IMR-90 (cell line): ENCODE results near the gene SLC38A9. TPM values are rescaled to one million over a fixed set of nuclear protein-coding genes. Genes with fewer than 3 reads are reported as not detected.
"Not testable (repeated sequence)": the region's sequence is repeated elsewhere in the genome, so short reads cannot be mapped to it uniquely, and the experiment has no call there.

Experiments used
- ATAC-seq: fragments of 200-7000 bp; cut with Tn5 transposase; 2 replicates; pipeline ENCODE4 v1.9.1; 2020; ENCODE audit warnings: low read depth, mild to moderate bottlenecking, moderate library complexity
- BruUV-seq: library from RNA; stranded (reverse); fragments of 400-500 nt; replicated peaks from 2 replicates; lab custom pipeline; 2021; lab: Mats Ljungman, UMichigan
- CTCF ChIA-PET: fragments of 300-600 bp; formaldehyde crosslinking; extraction: SDS; loops from one replicate; lab custom pipeline; 2021; ENCODE audit warnings: antibody characterized with exemption; lab: Yijun Ruan, JAX
- POLR2A ChIA-PET: fragments of 300-600 bp; sonication (Branson Sonifier 250); formaldehyde crosslinking; loops from one replicate; lab custom pipeline; 2022; ENCODE audit warnings: antibody characterized with exemption; ENCODE audit not compliant: unreplicated experiment; lab: Charles Lee
- DNase-seq: peaks from one replicate; pipeline ENCODE4 v3.0.0; 2013
- H2AFZ ChIP-seq: replicated peaks from 2 replicates; pipeline ENCODE3; 2013; ENCODE audit warnings: low read length, mild to moderate bottlenecking; ENCODE audit not compliant: poor library complexity
- H2AK5ac ChIP-seq: 2 replicates; pipeline ENCODE4 v1.6.1; 2013; ENCODE audit warnings: low read depth, low read length, inconsistent platforms
- H2AK9ac ChIP-seq: replicated peaks from 2 replicates; pipeline ENCODE3; 2013; ENCODE audit warnings: mild to moderate bottlenecking, low read depth, low read length, moderate library complexity; ENCODE audit not compliant: poor library complexity
- H2BK120ac ChIP-seq: 2 replicates; pipeline ENCODE4 v1.6.1; 2013; ENCODE audit warnings: low read depth, low read length, inconsistent platforms
- H2BK15ac ChIP-seq: 3 replicates; pipeline ENCODE4 v1.6.1; 2013; ENCODE audit warnings: low read depth, low read length, inconsistent platforms
- H2BK20ac ChIP-seq: 2 replicates; pipeline ENCODE4 v1.6.1; 2013; ENCODE audit warnings: low read depth, mild to moderate bottlenecking, inconsistent platforms, low read length, moderate library complexity
- H2BK5ac ChIP-seq: 2 replicates; pipeline ENCODE4 v1.6.1; 2013; ENCODE audit warnings: mild to moderate bottlenecking, low read depth, low read length, inconsistent platforms; ENCODE audit not compliant: poor library complexity, severe bottlenecking
- H3K14ac ChIP-seq: replicated peaks from 2 replicates; pipeline ENCODE4 v1.6.1; 2013; ENCODE audit warnings: low read depth, low read length, inconsistent platforms
- H3K18ac ChIP-seq: 2 replicates; pipeline ENCODE4 v1.6.1; 2013; ENCODE audit warnings: low read depth, low read length, control low read depth
- H3K23ac ChIP-seq: 2 replicates; pipeline ENCODE4 v1.6.1; 2013; ENCODE audit warnings: low read depth, low read length, inconsistent platforms
- H3K27ac ChIP-seq: 2 replicates; pipeline ENCODE4 v1.5.1; 2013; ENCODE audit warnings: mild to moderate bottlenecking, control low read depth, low read length; ENCODE audit not compliant: insufficient read depth
- H3K27me3 ChIP-seq: 2 replicates; pipeline ENCODE4 v1.6.1; 2013; ENCODE audit warnings: low read length; ENCODE audit not compliant: control insufficient read depth, insufficient read depth
- H3K36me3 ChIP-seq: 2 replicates; pipeline ENCODE4 v1.6.1; 2013; ENCODE audit warnings: low read length, mixed read lengths; ENCODE audit not compliant: control insufficient read depth, insufficient read depth
- H3K4ac ChIP-seq: 2 replicates; pipeline ENCODE4 v1.6.1; 2013; ENCODE audit warnings: low read depth, low read length, inconsistent platforms
- H3K4me1 ChIP-seq: 2 replicates; pipeline ENCODE4 v1.6.1; 2013; ENCODE audit warnings: low read length, mixed read lengths; ENCODE audit not compliant: control insufficient read depth, insufficient read depth
- H3K4me2 ChIP-seq: 2 replicates; pipeline ENCODE4 v1.6.1; 2013; ENCODE audit warnings: low read depth, mild to moderate bottlenecking, control low read depth, low read length, moderate library complexity
- H3K4me3 ChIP-seq: 2 replicates; pipeline ENCODE4 v1.5.1; 2013; ENCODE audit warnings: low read depth, mild to moderate bottlenecking, control low read depth, low read length, moderate library complexity; ENCODE audit not compliant: insufficient read depth
- H3K56ac ChIP-seq: 2 replicates; pipeline ENCODE4 v1.6.1; 2013; ENCODE audit warnings: low read length, inconsistent platforms; ENCODE audit not compliant: insufficient read depth; ENCODE audit errors: extremely low read depth
- H3K79me1 ChIP-seq, 2 experiments: 2 replicates each; pipeline ENCODE4 v1.6.1; 2013; ENCODE audit warnings: low read length in 2 of 2, inconsistent platforms in 1 of 2, low read depth in 1 of 2
- H3K9ac ChIP-seq: 2 replicates; pipeline ENCODE4 v1.6.1; 2013; ENCODE audit warnings: low read depth, low read length, control low read depth
- H3K9me1 ChIP-seq: 2 replicates; pipeline ENCODE4 v1.6.1; 2013; ENCODE audit warnings: low read length, inconsistent platforms; ENCODE audit not compliant: insufficient read depth
- H3K9me3 ChIP-seq: 2 replicates; pipeline ENCODE4 v1.6.1; 2013; ENCODE audit warnings: low read length; ENCODE audit not compliant: control insufficient read depth, insufficient read depth
- H4K20me1 ChIP-seq: 2 replicates; pipeline ENCODE4 v1.6.1; 2013; ENCODE audit warnings: low read length, inconsistent platforms; ENCODE audit not compliant: insufficient read depth
- H4K5ac ChIP-seq: 2 replicates; pipeline ENCODE4 v1.6.1; 2013; ENCODE audit warnings: mild to moderate bottlenecking, low read depth, low read length, control low read depth
- H4K8ac ChIP-seq, 2 experiments: 2 replicates each; pipeline ENCODE4 v1.6.1; 2013; ENCODE audit warnings: low read depth in 2 of 2, low read length in 2 of 2, control low read depth in 1 of 2, inconsistent platforms in 1 of 2
- H4K91ac ChIP-seq: 2 replicates; pipeline ENCODE4 v1.6.1; 2013; ENCODE audit warnings: low read depth, low read length, inconsistent platforms; ENCODE audit not compliant: insufficient read depth
- MAFK ChIP-seq: IDR thresholded peaks from 2 replicates; pipeline ENCODE4 v1.6.1; 2012; ENCODE audit warnings: low read depth, low read length, improper control_type of control experiment
- RAD21 ChIP-seq: IDR thresholded peaks from 2 replicates; pipeline ENCODE4 v1.6.1; 2012; ENCODE audit warnings: low read length, improper control_type of control experiment
- WGBS, 2 experiments: methylation state at CpG; one replicate each; pipeline versions ENCODE4 v1.1.5 to v1.1.7; 2013; ENCODE audit warnings: missing lambda C conversion rate in 2 of 2; ENCODE audit not compliant: insufficient read length in 1 of 2; ENCODE audit errors: extremely low coverage in 2 of 2; 5-methylcytosine and 5-hydroxymethylcytosine counted together
- dilution Hi-C: fragments of 300-500 bp; cut with HindIII; formaldehyde crosslinking; loops from one replicate; pipeline ENCODE4 v1.14.3; 2018; ENCODE audit warnings: low sequenced_read_pairs; ENCODE audit not compliant: unreplicated experiment
- in situ Hi-C: fragments of 300-500 bp; cut with MboI; formaldehyde crosslinking; loops from 3 replicates; pipeline ENCODE4 v1.14.3; 2019; ENCODE audit warnings: low sequenced_read_pairs, inconsistent platforms, mixed read lengths
- intact Hi-C: fragments of 100-400 bp; cut with micrococcal nuclease; formaldehyde crosslinking; loops from 2 replicates; pipeline ENCODE4 v1.10.0; 2022
- polyA plus RNA-seq, 3 experiments: library from polyadenylated mRNA; depleted of rRNA; stranded (reverse); fragments of >200 nt; gene quantifications; 2 replicates each; pipeline ENCODE4 v1.2.3, GENCODE V29; 2012; ENCODE audit warnings: low replicate concordance in 1 of 3
- total RNA-seq: library from RNA; depleted of rRNA; stranded (reverse); fragments of >200 nt; gene quantifications from 2 replicates; pipeline ENCODE4 v1.2.3, GENCODE V29; 2012

SLC38A9 gene
- total and polyA plus RNA-seq, 2 of the 4 experiments (the other 2 are of a cell fraction), result 10.5 to 24.2 TPM

DNA sequence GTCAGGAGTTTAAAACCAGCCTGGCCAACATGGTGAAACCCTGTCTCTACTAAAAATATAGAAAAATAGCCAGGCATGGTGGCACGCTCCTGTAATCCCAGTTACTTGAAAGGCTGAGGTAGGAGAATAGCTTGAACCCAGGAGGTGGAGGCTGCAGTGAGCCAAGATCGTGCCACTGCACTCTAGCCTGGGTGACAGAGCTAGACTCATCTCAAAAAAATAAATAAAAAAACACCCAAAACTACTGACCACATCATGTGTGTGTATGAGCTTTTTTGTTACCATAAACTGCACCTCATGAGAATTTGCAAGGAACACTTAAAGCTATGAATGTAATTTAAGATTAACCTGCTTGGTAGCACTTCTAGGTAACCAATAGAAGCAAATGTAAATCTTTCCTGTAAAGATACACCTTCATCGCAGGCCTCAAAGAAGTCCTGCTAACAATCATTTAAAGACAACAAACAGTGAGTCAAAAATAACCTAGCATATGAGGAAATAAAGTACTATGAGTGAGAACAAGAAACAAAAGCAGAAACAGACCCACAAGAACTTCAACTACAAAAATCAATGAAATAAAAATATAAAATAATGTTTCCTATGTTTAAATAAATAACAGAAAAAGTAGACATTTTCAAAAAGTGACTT lies 13.0 kb downstream of the SLC38A9 start:
- POLR2A ChIA-PET, result no interaction called here
- BruUV-seq, result no TSS peak
- Histone ChIP-seq H3K4me1 (no peaks in the 10 kb centered on the region), H4K5ac (no peak overlapping the region), H2BK120ac (no peak overlapping the region), H2BK15ac (no peak overlapping the region), H4K8ac (no peak overlapping the region), H3K27ac (no peak overlapping the region), H3K9me1 (no peaks in the 10 kb centered on the region), H3K9me3 (no peaks in the 10 kb centered on the region), H4K20me1 (no peaks in the 10 kb centered on the region), H3K14ac (no peak overlapping the region), H3K27me3 (no peaks in the 10 kb centered on the region), H3K18ac (no peak overlapping the region), H3K36me3 (peaks cover 5% of the 10 kb centered on the region), H3K9ac (no peak overlapping the region), H3K56ac (no peak overlapping the region), H2AFZ (no peak overlapping the region), H3K23ac (no peak overlapping the region), H3K4ac (no peak overlapping the region), H3K4me3 (no peak overlapping the region), H2BK20ac (no peak overlapping the region), H2AK9ac (no peak overlapping the region), H3K79me1 (peaks cover 0 to 2% of the 10 kb centered on the region in 2 experiments; a peak in 1 of 4 replicates), H3K4me2 (no peak overlapping the region), H4K91ac (no peak overlapping the region), H2BK5ac (no peak overlapping the region), H2AK5ac (no peak overlapping the region)
- intact Hi-C loops, result no loop called here
- ATAC-seq (no peak), DNase-seq (no peak)
- in situ Hi-C loops, result no loop called here
- WGBS, 2 experiments, result no CpG with 5 or more reads among the region's 3 CpGs
- CTCF ChIA-PET, result no interaction called here
- dilution Hi-C loops, result no loop called here
- no peak for TF ChIP-seq RAD21
- no peak for TF ChIP-seq MAFK

DNA sequence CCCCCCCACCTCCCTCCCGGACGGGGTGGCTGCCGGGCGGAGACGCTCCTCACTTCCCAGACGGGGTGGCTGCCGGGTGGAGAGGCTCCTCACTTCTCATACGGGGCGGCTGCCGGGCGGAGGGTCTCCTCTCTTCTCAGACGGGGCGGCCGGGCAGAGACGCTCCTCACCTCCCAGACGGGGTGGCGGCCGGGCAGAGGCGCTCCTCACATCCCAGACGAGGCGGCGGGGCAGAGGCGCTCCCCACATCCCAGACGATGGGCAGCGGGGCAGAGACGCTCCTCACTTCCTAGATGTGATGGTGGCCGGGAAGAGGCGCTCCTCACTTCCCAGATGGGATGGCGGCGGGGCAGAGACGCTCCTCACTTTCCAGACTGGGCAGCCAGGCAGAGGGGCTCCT lies 15.4 kb downstream of the SLC38A9 start:
- CTCF ChIA-PET, H3K27ac ChIP-seq, H2AK9ac ChIP-seq, H3K56ac ChIP-seq, H3K79me1 ChIP-seq, H3K4me2 ChIP-seq, ATAC-seq, H2AK5ac ChIP-seq, intact Hi-C loops, H4K8ac ChIP-seq, H2BK20ac ChIP-seq, POLR2A ChIA-PET, H4K91ac ChIP-seq, H3K23ac ChIP-seq, DNase-seq, H2AFZ ChIP-seq, dilution Hi-C loops, H2BK15ac ChIP-seq, H3K9ac ChIP-seq, H3K9me1 ChIP-seq, in situ Hi-C loops, H3K4me1 ChIP-seq, H3K14ac ChIP-seq, H3K9me3 ChIP-seq, H4K5ac ChIP-seq, H3K27me3 ChIP-seq, BruUV-seq, H2BK5ac ChIP-seq, H4K20me1 ChIP-seq, H3K4me3 ChIP-seq, H3K4ac ChIP-seq, H2BK120ac ChIP-seq, H3K36me3 ChIP-seq, H3K18ac ChIP-seq: not testable (repeated sequence)
- WGBS, 2 experiments, result no CpG with 5 or more reads among the region's 31 CpGs
